ENCODE data around the gene SERPINB8. TPM values are rescaled to one million over a fixed set of nuclear protein-coding genes. Genes with fewer than 3 reads are reported as not detected.
"Not testable (repeated sequence)": the region's sequence is repeated elsewhere in the genome, so short reads cannot be mapped to it uniquely, and the experiment has no call there.

The SERPINB8 gene, protein sequence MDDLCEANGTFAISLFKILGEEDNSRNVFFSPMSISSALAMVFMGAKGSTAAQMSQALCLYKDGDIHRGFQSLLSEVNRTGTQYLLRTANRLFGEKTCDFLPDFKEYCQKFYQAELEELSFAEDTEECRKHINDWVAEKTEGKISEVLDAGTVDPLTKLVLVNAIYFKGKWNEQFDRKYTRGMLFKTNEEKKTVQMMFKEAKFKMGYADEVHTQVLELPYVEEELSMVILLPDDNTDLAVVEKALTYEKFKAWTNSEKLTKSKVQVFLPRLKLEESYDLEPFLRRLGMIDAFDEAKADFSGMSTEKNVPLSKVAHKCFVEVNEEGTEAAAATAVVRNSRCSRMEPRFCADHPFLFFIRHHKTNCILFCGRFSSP
- 6.4 and 8.1 TPM in 2 replicates for total RNA-seq

DNA sequence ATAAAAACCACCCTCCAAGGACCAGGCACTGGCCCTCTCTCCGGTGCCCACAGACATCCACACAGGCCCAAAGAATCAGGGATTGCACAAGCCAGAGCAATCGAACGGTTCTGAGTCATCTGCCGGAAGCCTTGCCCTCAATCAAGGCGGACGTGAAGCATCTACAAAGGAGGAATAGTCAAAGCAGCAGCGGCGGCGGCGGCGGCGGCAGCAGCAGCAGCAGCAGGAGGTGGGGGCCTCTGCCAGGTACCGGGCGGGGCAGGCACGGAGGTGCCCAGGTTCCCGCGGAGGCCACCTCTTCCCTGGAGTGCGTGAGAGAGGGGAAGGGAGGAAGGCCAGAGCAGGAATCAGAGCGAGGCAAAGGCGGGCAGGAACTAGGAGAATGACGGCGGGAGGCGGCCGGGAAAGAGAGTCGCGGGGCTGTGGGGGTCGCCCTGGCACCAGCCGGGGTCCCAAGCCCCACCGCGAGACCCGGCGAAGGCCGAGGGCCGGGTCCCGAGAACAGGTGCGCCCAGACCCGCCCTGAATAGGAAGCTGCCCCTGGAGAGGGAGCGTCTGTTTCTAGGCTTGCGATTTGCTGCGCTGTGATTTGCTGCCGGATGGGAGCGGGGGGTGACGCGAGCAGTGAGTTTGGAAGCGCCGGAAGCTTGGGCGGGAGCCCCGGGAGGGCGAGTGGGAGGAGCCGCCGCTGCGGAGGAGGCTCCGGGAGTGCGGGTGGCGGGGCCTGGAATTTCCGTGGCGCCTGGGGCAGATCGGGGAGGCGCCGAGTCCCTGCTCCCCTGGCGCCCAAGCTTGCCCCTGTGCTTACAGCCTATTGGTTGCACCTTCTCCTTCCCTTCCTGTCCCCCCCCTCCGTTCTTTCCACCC lies at the start of gene SERPINB8:
Gene SERPINB8, plus strand, starts transcription at position 140 of the 867 bp plus-strand sequence. CDS start 8,228 bp downstream, outside the sequence.
- intact Hi-C loops (cut with micrococcal nuclease) = loop anchor here (1.0 to 5.0 kb wide), 4 partner anchors 9 to 893 kb away; partner anchors contain the start of gene HMSD

DNA sequence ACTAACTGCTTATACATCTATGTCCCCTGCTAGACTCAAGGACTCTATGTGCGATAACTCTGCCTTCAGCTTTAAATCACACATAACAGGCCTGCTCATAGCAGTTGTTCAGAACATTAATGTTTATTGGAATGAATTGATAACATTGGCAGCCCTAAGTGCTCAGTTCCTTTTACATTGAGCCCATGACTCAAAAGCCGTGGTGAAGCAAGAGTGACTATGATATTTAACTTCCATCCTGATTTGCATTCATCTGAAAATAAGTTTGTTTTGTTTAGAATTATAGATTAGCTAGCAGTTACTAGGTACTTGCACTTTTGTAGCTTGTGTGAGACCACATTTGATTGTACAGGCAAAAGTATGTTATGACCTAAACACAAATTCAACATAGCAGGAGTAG lies 47.8 kb upstream of the SERPINB8 start:
- intact Hi-C loops (cut with micrococcal nuclease) = no loop called here

DNA sequence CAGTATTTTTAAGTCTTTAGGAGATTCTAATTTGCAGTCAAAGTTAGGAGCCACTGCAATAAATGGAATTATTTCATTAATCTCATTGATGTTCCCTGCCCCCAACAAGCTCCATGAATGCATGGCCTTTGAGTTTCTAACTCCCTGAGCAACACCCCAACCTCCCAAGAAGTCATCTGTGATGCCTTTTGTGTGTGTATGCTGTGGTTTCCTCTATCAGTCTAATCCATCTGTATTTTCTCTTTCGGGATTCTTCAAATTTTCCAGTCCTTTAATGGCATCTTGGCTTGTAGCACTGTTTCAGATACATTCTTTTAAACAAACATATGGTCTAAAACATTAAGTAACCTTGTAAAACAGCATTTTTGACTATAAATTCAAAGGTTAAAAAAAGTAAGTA lies 45.3 kb upstream of the SERPINB8 start:
- intact Hi-C loops (cut with micrococcal nuclease) = no loop called here

DNA sequence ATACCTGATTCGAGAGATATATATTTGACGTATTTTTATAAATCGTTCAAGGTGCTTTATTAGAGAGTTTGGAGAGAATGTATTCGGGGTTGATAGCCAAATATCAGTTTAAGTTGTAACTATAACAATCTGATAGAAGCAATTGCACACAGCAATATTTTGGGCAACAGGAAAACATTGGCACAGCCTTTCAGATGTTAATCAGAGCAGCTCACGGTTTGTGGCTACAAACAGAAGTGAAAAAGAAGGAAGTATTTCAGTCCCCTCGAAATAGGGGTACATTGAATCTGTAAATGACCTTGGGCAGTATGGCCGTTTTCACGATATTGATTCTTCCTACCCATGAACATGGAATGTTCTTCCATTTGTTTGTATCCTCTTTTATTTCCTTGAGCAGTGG lies 41.5 kb upstream of the SERPINB8 start:
- intact Hi-C loops (cut with micrococcal nuclease) = no loop called here

DNA sequence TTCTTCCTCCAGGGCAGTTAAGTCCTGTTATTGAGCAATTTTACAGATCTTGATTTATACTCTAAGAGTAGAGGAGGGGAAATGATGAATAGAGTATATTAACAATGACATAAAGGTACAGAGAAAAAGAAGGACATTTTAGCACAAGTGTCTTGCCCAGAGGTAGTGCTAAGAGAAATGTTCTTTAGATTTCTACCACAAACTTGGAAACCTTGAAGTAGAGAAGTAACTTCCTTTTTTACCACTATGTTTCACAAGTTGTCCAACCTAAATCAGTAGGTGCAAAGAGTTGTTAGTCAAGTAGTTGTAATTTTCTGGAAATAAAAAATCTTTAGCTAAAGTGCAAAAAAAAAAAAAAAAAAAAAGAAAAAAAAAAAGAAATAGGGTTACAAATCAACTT lies 40.5 kb upstream of the SERPINB8 start:
- intact Hi-C loops (cut with micrococcal nuclease) = not testable (repeated sequence)

DNA sequence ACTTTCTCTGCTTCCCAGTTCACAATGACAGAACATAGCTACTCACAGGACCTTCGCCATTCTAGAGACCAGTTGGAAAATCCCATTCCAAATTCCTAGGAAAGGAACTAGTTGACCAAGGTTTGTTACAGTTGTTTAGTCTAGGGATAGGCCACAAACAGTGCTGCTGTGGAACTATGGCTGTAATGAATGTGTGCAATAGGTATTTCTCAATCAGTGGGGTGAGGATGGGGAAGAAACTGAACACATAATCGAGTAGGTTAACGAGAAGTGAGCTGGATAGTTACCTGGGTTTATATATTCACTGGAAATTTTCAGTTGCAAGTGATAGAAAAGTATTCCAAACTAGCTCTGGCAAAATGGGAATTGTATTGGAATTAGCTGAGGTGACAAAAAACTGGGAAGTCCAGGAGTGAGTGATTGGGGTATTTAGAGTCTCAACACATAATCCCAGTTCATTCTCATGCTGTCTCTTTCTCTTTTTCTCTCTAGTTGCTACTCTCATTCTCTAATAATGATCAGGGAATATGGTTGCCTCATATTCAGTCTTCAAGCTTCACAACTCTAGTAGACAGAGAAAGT lies 39.0 kb upstream of the SERPINB8 start:
- intact Hi-C loops (cut with micrococcal nuclease) = no loop called here

DNA sequence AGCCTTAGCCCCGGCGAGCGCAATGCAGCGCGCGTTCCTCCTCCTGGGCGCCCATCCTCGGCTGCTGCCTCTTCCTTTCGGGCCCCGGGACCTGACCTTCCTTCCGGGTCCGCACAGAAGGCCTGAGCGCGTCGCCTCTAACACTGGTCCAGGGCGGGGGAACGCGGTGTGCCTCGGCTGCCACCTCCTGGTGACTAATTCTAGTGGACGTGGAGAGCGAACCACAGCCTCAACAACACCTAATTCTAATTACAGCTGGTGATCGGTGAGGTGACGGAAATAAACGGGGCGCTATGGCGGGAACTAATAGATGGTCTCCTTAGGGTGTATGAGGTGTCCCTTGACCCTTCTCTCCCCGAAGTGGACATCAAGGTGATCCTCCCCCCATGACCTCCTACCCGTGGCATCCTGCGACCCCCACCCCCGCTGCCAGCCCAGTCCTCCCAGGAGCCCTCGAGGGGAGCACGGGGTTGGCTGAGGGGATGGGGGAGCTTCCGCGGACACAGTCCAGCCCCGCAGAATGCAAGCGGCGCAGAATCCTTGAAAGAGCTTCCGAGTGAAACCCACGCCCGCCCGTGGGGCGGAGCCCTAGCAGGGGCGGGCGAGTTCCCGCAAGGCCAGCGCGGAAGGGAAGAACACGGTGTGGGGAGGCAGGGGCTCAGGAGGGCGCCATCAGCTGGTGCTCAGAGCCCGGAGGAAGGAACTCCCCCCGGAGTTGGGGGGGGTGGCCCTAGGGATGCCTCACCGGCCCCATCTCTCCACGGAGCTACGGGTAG lies 33.5 kb upstream of the SERPINB8 start:
- intact Hi-C loops (cut with micrococcal nuclease) = loop anchor here (1.0 to 5.0 kb wide), 4 partner anchors 36 to 418 kb away; partner anchors contain the start of gene SERPINB8

DNA sequence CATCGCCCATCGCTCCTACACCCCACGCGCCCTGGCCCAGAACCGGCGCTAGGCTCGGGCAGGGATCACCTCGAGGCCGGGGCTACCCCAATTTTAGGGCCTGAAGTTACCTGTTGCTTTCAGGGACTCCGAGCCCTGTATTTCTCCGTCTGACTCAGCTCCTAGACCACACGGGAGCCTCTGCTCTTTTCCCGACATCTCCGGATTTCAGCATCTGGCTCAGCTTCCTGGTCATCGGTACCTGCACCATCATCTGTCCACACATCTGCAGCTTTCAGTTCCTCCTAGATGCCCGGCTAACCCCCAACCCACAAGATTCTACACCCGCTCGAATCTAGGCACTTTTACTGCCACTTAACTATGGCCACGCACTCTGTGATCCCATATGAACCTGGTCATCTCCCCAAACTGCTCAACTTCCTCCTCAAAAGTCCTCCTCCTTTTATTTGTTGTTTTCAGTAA lies 32.9 kb upstream of the SERPINB8 start:
- intact Hi-C loops (cut with micrococcal nuclease) = loop anchor here (1.0 to 5.0 kb wide), 4 partner anchors 35 to 418 kb away; partner anchors contain the start of gene SERPINB8

DNA sequence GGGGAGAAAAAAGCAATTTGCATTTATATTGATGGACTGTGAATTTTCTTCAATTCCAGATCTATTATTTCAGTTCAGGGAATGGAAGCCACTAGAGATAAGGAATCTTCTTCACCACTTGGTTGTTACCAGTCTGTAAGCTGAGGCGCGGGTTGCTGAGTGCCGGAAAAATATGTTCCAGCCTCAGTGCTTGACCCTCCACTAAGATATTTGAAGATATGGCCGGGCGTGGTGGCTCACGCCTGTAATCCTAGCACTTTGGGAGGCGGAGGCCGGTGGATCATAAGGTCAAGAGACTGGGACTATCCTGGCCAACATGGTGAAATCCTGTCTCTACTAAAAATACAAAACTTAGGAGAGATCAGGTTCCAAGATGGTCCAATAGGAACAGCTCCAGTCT lies 29.9 kb upstream of the SERPINB8 start:
- intact Hi-C loops (cut with micrococcal nuclease) = no loop called here

DNA sequence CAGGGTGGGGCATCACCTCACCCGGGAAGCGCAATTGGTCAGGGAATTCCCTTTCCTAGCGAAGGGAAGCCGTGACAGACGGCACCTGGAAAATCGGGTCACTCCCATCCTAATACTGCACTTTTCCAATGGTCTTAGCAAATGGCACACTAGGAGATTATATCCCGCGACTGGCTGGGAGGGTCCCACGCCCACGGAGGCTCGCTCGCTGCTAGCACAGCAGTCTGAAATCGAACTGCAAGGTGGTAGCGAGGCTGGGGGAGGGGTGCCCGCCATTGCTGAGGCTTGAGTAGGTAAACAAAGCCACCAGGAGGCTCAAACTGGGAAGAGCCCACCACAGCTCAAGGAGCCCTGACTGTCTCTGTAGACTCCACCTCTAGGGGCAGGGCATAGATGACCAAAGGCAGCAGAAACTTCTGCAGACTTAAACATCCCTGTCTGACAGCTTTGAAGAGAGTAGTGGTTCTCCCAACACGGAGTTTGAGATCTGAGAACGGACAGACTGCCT lies 29.3 kb upstream of the SERPINB8 start:
- intact Hi-C loops (cut with micrococcal nuclease) = not testable (repeated sequence)

DNA sequence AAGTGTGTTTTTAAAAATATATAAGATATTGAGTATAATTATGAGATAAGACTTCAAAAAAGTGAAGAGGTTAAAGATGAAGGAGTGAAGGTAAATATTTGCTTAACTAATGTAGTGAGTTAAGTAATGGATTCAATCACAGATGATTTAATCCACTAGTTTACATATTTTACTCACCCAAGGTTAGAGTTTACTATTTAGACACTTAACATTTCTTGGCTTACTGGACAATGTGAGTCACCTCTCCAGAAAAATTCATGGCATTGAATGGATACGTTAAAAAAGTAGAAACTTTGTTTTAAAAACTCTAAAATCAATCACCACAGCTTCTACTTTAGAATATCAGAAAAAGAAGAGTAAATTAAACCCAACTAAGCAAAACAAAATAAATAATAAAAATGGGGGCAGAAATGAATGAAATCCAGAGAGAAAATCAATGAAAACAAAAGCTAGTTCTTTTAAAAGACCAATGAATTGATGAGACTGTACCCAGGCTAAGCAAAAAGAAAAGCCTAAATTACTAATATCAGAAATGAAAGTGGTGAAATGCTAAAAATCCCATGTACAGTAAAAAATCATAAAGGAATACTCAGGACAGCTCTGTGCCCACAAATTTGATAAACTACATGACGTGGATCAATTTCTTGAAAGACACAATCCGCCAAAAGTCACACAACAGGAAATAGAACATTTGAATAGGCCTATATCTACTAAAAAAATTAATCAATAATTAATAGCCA lies 22.7 kb upstream of the SERPINB8 start:
- intact Hi-C loops (cut with micrococcal nuclease) = no loop called here

DNA sequence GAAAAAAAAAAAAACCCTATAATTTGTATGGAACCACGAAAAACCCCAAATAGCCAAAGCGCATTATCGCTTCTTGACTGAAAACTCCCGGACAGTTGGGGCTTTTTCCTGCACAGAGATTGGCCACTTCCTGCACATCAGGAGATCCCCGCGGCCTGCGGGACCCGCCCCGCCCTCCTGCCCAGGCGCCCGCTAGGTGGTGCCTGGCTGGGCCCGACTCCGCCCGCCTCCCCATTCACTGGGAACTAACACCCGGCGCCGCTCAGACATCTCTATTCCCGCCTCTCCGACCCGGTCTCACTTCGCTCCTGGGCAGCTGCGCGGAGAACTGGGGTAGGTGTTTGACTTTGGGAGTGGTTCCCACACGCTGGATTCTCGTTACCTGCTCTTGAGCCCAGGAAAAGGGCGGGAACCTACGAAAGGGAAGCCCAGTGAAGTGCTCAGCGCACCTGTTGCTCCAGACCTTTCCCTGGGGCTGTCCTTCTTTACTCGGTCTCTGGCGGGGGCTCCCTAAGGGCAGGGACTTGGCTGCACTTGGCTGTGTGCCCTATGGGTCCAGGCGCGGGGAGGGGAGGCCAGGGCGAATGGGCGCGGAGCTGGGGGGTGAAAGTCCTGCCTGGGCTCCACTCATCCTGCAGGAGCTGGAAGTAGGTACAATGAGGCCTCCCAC lies 20.7 kb upstream of the SERPINB8 start, which contains the start of gene HMSD:
Gene HMSD, plus strand, starts transcription at position 234 of the 670 bp plus-strand sequence. CDS start 4,155 bp downstream, outside the sequence.
- intact Hi-C loops (cut with micrococcal nuclease) = loop anchor here (2.0 kb wide), 1 partner anchor 22 kb away; the partner anchor contains the start of gene SERPINB8

DNA sequence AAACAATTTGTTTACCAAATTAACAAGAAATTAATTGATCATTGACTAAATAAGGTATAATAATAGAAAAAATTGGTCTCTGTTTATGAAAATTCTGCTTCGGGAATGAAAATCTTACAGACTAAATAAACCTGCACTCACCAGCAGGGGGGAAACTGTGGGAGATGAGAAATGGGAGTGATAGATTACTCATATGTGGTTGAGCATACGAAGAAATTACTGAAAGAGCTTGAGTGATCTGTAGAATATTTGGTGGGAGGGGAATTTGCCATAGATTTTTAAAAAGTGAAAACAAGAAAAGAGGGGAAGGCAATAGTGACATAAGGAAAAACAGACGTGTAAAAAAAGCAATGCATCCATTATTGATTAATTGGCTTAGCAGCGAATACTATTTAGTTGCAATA lies 18.6 kb upstream of the SERPINB8 start:
- intact Hi-C loops (cut with micrococcal nuclease) = no loop called here

DNA sequence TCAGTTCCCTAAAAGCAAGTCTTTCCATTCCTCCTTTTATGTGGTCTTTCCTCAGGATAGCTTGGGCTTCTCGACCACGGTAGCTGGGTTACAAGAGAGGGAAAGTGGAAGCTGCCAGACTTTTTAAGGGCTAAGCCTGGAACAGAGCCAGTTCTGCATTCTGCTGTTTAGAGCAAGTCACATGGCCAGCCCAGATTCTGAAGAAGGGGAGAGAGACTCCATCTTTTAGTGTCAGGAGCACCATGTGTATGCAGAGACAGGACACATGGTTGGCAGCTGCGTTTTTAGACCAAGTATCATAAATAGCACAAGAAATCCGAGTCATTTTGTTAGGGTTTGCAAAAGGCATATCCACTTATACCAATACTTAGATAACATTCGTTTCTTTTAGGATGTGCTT lies 16.1 kb upstream of the SERPINB8 start:
- intact Hi-C loops (cut with micrococcal nuclease) = no loop called here

DNA sequence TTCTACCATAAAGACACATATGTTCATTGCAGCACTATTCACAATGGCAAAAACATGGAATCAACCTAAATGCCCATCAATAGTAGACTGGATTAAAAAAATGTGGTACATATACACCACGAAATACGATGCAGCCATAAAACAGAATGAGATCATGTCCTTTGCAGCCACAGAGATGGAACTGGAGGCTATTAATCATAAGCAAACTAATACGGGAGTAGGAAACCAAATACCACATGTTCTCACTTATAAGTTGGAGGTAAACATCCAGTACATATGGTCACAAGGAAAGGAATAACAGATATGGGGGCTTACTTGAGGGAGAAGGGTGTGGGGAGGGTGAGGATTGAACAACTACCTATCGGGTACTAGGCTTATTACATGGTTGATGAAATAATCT lies 13.1 kb upstream of the SERPINB8 start:
- intact Hi-C loops (cut with micrococcal nuclease) = no loop called here

DNA sequence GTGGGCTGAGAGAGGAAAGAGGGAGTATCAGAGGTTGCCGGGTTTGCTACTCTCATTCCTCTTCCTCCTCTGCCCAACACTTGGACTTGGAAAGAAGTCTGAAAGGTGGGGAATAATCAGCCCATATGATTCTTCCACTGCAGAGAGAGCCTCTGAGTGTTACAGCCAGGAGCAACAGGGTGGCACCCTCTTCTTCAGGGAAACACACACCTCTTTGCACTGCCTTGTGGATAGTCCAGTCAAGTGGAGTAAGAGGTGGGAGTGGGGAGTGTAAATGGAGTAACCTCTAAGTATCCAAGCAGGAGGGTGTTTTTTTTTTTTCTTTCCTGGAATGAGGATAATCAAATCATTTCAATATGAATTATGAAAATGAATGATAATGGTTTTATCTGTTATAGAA lies 9.0 kb upstream of the SERPINB8 start:
- intact Hi-C loops (cut with micrococcal nuclease) = no loop called here

DNA sequence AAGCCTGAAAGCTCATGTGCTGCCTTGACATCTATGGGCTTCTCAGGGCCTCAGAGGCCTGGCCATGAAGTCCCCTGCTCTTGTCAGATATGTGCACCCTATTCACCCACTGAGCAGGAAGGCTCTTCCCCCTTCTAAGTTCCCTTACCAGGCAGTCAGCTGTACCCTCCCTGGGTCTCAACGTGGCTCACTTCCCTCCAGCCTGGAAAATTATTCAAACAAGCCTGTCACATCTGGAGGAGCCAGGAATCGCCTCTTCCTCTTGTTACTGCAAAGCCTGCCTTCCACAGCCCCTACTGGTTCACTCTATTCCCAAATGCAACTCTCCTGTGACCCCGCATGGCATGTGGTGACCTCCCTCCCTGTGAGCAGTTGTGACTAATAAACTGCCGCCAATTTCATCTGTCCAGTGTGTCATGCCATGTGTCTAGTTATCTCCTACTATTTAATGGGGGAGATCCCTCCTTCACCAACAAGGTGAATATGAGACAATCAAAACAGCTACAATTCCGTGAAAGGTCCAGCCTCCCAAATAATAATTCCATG lies 8.4 kb upstream of the SERPINB8 start:
- intact Hi-C loops (cut with micrococcal nuclease) = no loop called here

DNA sequence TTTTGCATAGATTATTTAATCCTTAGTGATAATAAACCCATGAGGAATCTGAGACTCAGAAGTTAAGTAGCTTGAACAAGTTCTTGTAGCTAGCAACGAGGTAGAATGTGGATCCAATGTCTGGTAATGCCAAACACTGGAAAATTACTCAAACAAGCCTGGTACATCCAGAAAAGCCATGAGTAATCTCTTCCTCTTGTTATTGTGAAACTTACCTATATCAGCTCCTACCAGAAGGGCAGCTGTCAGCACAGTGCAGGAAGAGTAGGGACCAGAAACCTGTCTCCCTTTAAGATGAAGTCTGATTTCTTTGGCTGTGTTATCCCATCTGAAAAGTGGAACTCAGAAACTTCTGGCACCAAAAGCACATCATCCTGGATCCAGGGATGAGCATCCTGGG lies 7.7 kb upstream of the SERPINB8 start:
- intact Hi-C loops (cut with micrococcal nuclease) = no loop called here

All from T-helper 2 cell treated with Interferon-gamma antibody and Interleukin-4, amounts not matched to agents 100 ng/mL and 5 ng/mL, for 36 hours (primary cell).